DMS114 treated with DMSO at 0.1 percent for 48 hours (cell line): ENCODE data around the gene TMEM144.

Experiments used
- DNase-seq: peaks from one replicate; lab custom pipeline; 2025; ENCODE audit not compliant: unreplicated experiment; lab: John Stamatoyannopoulos, UW

TMEM144 gene

DNA sequence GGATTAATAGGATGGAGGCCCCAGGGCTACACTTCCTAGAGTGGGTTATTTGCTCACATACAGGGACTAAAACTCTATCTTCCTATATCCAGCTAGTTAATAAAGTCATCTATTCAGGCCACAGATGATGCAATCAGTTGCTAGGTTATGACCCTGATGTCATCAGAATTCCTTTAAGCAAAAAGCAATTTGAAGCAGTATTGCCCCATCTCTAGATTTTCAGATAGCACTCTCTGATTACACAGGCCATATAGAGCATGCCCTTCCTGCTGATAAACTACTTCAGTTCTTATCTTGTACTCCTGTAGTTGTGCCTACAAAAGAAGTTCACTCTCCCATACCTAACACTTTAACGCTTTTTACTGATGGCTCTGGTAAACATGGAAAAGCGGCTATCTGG lies 84.8 kb downstream of the TMEM144 start:
- DNase-seq: no peak

DNA sequence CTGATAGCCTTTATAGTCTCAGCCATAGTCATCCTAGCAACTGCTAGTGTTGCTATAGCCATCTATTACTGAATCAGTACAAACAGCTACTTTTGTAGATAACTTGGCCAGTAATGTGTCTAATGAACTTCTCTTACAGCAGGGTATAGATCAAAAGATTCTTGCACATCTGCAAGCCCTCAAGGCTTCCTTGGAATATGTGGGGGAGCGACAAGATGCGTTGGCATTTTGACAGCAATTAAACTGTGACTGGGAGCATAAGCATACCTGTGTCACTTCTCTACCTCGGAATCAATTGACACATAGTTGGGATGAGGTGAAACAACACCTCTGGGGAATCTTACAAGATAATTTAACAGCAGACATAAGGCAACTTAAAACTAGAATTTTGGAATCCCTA lies 87.6 kb downstream of the TMEM144 start:
- no peak for DNase-seq

DNA sequence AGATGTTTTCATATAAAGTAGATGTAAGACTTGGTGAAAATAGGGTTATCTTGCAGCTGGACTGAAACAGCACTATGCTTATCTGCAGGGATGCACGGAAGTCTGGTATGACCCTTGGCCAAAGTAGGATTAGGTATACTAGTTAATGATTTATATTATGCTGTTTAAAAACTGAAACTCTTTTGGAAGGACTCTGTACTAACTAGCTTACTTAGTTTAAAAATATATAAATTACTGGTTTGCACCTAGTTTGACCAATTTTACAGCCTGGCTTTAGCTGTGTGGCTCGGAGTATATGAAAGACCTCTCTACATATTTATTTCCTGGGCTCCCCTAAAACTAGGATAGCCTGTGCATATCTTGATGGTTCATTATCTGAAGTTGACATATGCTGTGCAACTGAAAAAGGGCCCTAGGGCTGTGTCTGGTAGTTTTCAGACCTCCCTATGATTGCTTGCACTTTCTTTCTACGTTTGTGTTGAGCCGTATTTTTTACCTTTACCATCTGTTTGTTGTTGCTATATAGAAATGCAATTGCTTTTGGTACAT lies 89.2 kb downstream of the TMEM144 start:
- no peak for DNase-seq

DNA sequence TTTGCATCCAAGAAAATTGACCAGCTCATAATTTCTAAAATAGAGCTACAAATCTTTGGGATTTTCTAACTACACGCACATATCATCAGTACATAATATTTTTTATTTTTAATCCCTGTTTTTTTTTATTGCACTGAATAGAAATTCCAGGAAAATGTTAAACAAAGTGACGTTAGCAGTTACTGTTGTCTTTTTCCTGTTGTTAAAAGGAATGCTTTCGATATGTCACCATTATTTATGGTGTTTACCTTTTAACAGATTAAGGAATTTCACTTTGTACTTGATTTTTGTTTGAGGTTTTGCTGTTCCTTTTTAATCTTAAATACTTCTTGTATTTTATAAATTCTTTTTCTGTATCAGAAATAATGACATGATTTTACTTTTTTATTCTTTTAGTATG lies 89.7 kb downstream of the TMEM144 start:
- no peak for DNase-seq

DNA sequence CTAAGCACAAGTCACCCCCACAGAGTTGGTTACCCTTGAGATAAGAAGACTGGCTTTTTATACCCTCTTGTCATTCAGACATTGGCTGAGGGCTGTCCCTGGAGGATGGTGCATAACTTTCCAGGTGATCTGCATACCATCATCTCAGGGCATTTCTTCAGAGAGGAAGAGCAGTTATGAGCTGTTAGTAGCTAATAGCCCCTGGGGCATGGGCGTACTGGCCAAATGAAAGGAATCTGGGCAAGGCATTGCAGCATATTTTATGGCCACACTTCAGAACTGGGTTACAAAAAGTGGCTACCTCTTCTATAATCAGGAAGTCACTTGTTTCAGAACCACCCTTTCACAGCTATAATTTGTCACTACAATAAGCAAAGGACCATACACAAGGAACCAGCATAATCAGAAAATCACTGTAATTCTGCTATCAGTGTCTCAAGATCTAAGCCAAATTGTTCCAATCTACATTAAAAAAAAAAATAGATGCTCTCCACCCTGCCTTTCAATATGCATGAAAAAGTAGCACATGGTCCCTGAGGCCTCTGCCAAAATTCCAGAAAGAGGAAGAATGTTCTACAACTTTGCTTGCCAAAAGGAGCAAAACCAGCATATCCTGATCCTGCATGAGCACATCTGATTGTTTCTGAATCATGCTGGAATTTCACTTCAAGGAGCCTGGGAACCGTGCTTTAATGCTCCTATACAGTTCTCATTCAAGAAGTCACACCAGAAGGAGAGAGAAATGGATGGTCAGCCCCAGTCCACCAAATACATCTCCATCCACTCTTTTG lies 92.0 kb downstream of the TMEM144 start:
- DNase-seq: no peak

DNA sequence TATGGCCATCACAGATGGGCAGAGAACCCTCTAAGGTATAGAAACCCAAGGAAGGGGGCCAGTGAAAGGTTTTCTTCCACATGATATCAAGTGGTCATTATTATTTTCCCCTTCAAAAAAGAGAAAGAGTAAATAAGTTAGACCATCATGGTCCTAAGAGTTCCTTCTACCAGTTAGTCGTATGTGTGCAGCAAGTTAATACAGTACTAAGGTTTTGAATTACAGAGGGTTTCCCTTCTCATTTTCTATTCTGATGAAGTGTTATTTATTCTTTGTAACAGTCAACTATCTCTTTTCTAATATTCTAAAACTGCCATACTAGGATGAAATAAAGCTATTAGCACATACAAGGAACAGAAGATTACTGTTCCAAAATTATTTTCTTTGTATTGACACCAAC lies 94.4 kb downstream of the TMEM144 start:
- no peak for DNase-seq
